ENCODE measurements around the gene CAMK2N1. TPM values are rescaled to one million over a fixed set of nuclear protein-coding genes. Genes with fewer than 3 reads are reported as not detected.
A peak's percentile ranks its signal among the peaks of the same experiment; 100 is the strongest.

The CAMK2N1 gene
- total and polyA plus RNA-seq, 2 of the 13 experiments (the other 11 are each of a cell fraction or from before 2014, with no cell fraction given), result 38.0 to 38.6 TPM

- no peak for TF ChIP-seq RBAK (CRISPR knock-in tag; IDR thresholded peaks at IDR 0.05)
- TF ChIP-seq ZNF775 (CRISPR knock-in tag; IDR thresholded peaks at IDR 0.05; ENCODE audit: borderline replicate concordance), result no peak
- no peak for TF ChIP-seq RELA (CRISPR knock-in tag; IDR thresholded peaks at IDR 0.05)
- 0 out of 2 replicates have a peak, but pooled peaks have one; percentile 20 for TF ChIP-seq SP4 (CRISPR knock-in tag; IDR thresholded peaks at IDR 0.05)
- no peak for TF ChIP-seq MXI1 (IDR thresholded peaks at IDR 0.05; ENCODE audit: borderline replicate concordance, low read depth, low read length)
- peak; percentile 11; the same call in 1 of the 2 replicates for TF ChIP-seq ETV5 (CRISPR knock-in tag; IDR thresholded peaks at IDR 0.05; ENCODE audit: borderline replicate concordance)
- TF ChIP-seq NFRKB (IDR thresholded peaks at IDR 0.05), result no peak
- TF ChIP-seq ELK4 (CRISPR knock-in tag; IDR thresholded peaks at IDR 0.05; ENCODE audit: borderline replicate concordance), result no peak
- no peak for TF ChIP-seq SOX5 (CRISPR knock-in tag; IDR thresholded peaks at IDR 0.05; ENCODE audit: borderline replicate concordance)
- TF ChIP-seq ZNF724P (CRISPR knock-in tag; IDR thresholded peaks at IDR 0.05; ENCODE audit: borderline replicate concordance), result no peak
- peak; percentile 56 for TF ChIP-seq XRCC5 (optimal IDR thresholded peaks at IDR 0.05; ENCODE audit: low read length)
- no peak for TF ChIP-seq ZNF30 (CRISPR knock-in tag; IDR thresholded peaks at IDR 0.05)
- no peak for TF ChIP-seq SMYD3 (CRISPR knock-in tag; IDR thresholded peaks at IDR 0.05)
- TF ChIP-seq GABPA (IDR thresholded peaks at IDR 0.05; ENCODE audit: low read depth, low read length), result no peak
- peak; percentile 27; the same call in 1 of the 2 replicates for TF ChIP-seq GABPA (CRISPR knock-in tag; IDR thresholded peaks at IDR 0.05; ENCODE audit: low read depth)
- no peak for TF ChIP-seq KDM4B (CRISPR knock-in tag; IDR thresholded peaks at IDR 0.05)
- no peak for TF ChIP-seq HCFC1 (IDR thresholded peaks at IDR 0.05; ENCODE audit: low read depth, low read length)
- peak; percentile 70 for TF ChIP-seq ASH2L (IDR thresholded peaks at IDR 0.05; ENCODE audit: insufficient read length, low read depth, low read length)
- TF ChIP-seq SP1 (IDR thresholded peaks at IDR 0.05), result no peak
- TF ChIP-seq SP1 (CRISPR knock-in tag; IDR thresholded peaks at IDR 0.05), result no peak
- no peak for TF ChIP-seq HNRNPUL1 (IDR thresholded peaks at IDR 0.05; ENCODE audit: low read depth, low read length)
- TF ChIP-seq NR3C1 (CRISPR knock-in tag; IDR thresholded peaks at IDR 0.05), result no peak
- TF ChIP-seq ZFAT (CRISPR knock-in tag; conservative IDR thresholded peaks at IDR 0.05), result no peak
- peak; percentile 74; the same call in 1 of the 2 replicates for TF ChIP-seq KAT7 (CRISPR knock-in tag; IDR thresholded peaks at IDR 0.05; ENCODE audit: borderline replicate concordance)
- TF ChIP-seq TCF7 (IDR thresholded peaks at IDR 0.05; ENCODE audit: low read depth), result no peak
- TF ChIP-seq BRF2 (CRISPR knock-in tag; IDR thresholded peaks at IDR 0.05), result no peak
- 0 out of 2 replicates have a peak, but pooled peaks have one; percentile 22 for TF ChIP-seq POLR2G (IDR thresholded peaks at IDR 0.05; ENCODE audit: low read depth, low read length)
- no peak for TF ChIP-seq ZKSCAN8 (CRISPR knock-in tag; IDR thresholded peaks at IDR 0.05; ENCODE audit: borderline replicate concordance)
- no peak for TF ChIP-seq SOX6 (IDR thresholded peaks at IDR 0.05)
- TF ChIP-seq SOX6 (CRISPR knock-in tag; IDR thresholded peaks at IDR 0.05), result peak; percentile 42; the same call in 1 of the 2 replicates
- TF ChIP-seq CSRNP2 (CRISPR knock-in tag; conservative IDR thresholded peaks at IDR 0.05; ENCODE audit: low read depth), result no peak
These were observed 2.0 kb downstream of the CAMK2N1 start (continued) for GRCh38 chr1:20483833-20484518.
